IMR-90 (cell line): ENCODE results near the gene MNT. TPM values are rescaled to one million over a fixed set of nuclear protein-coding genes. Genes with fewer than 3 reads are reported as not detected.
A peak's percentile ranks its signal among the peaks of the same experiment; 100 is the strongest.

Experiments
- ATAC-seq: fragments of 200-7000 bp; cut with Tn5 transposase; 2 replicates; pipeline ENCODE4 v1.9.1; 2020; ENCODE audit warnings: low read depth, mild to moderate bottlenecking, moderate library complexity
- BruUV-seq: library from RNA; stranded (reverse); fragments of 400-500 nt; replicated peaks from 2 replicates; lab custom pipeline; 2021; lab: Mats Ljungman, UMichigan
- CTCF ChIA-PET: fragments of 300-600 bp; formaldehyde crosslinking; extraction: SDS; loops from one replicate; lab custom pipeline; 2021; ENCODE audit warnings: antibody characterized with exemption; lab: Yijun Ruan, JAX
- POLR2A ChIA-PET: fragments of 300-600 bp; sonication (Branson Sonifier 250); formaldehyde crosslinking; loops from one replicate; lab custom pipeline; 2022; ENCODE audit warnings: antibody characterized with exemption; ENCODE audit not compliant: unreplicated experiment; lab: Charles Lee
- DNase-seq: peaks from one replicate; pipeline ENCODE4 v3.0.0; 2013
- H2AFZ ChIP-seq: replicated peaks from 2 replicates; pipeline ENCODE3; 2013; ENCODE audit warnings: low read length, mild to moderate bottlenecking; ENCODE audit not compliant: poor library complexity
- H2AK5ac ChIP-seq: 2 replicates; pipeline ENCODE4 v1.6.1; 2013; ENCODE audit warnings: low read depth, low read length, inconsistent platforms
- H2AK9ac ChIP-seq: replicated peaks from 2 replicates; pipeline ENCODE3; 2013; ENCODE audit warnings: mild to moderate bottlenecking, low read depth, low read length, moderate library complexity; ENCODE audit not compliant: poor library complexity
- H2BK120ac ChIP-seq: 2 replicates; pipeline ENCODE4 v1.6.1; 2013; ENCODE audit warnings: low read depth, low read length, inconsistent platforms
- H2BK15ac ChIP-seq: 3 replicates; pipeline ENCODE4 v1.6.1; 2013; ENCODE audit warnings: low read depth, low read length, inconsistent platforms
- H2BK20ac ChIP-seq: 2 replicates; pipeline ENCODE4 v1.6.1; 2013; ENCODE audit warnings: low read depth, mild to moderate bottlenecking, inconsistent platforms, low read length, moderate library complexity
- H2BK5ac ChIP-seq: 2 replicates; pipeline ENCODE4 v1.6.1; 2013; ENCODE audit warnings: mild to moderate bottlenecking, low read depth, low read length, inconsistent platforms; ENCODE audit not compliant: poor library complexity, severe bottlenecking
- H3K14ac ChIP-seq: replicated peaks from 2 replicates; pipeline ENCODE4 v1.6.1; 2013; ENCODE audit warnings: low read depth, low read length, inconsistent platforms
- H3K18ac ChIP-seq: 2 replicates; pipeline ENCODE4 v1.6.1; 2013; ENCODE audit warnings: low read depth, low read length, control low read depth
- H3K23ac ChIP-seq: 2 replicates; pipeline ENCODE4 v1.6.1; 2013; ENCODE audit warnings: low read depth, low read length, inconsistent platforms
- H3K27ac ChIP-seq: 2 replicates; pipeline ENCODE4 v1.5.1; 2013; ENCODE audit warnings: mild to moderate bottlenecking, control low read depth, low read length; ENCODE audit not compliant: insufficient read depth
- H3K27me3 ChIP-seq: 2 replicates; pipeline ENCODE4 v1.6.1; 2013; ENCODE audit warnings: low read length; ENCODE audit not compliant: control insufficient read depth, insufficient read depth
- H3K36me3 ChIP-seq: 2 replicates; pipeline ENCODE4 v1.6.1; 2013; ENCODE audit warnings: low read length, mixed read lengths; ENCODE audit not compliant: control insufficient read depth, insufficient read depth
- H3K4ac ChIP-seq: 2 replicates; pipeline ENCODE4 v1.6.1; 2013; ENCODE audit warnings: low read depth, low read length, inconsistent platforms
- H3K4me1 ChIP-seq: 2 replicates; pipeline ENCODE4 v1.6.1; 2013; ENCODE audit warnings: low read length, mixed read lengths; ENCODE audit not compliant: control insufficient read depth, insufficient read depth
- H3K4me2 ChIP-seq: 2 replicates; pipeline ENCODE4 v1.6.1; 2013; ENCODE audit warnings: low read depth, mild to moderate bottlenecking, control low read depth, low read length, moderate library complexity
- H3K4me3 ChIP-seq: 2 replicates; pipeline ENCODE4 v1.5.1; 2013; ENCODE audit warnings: low read depth, mild to moderate bottlenecking, control low read depth, low read length, moderate library complexity; ENCODE audit not compliant: insufficient read depth
- H3K56ac ChIP-seq: 2 replicates; pipeline ENCODE4 v1.6.1; 2013; ENCODE audit warnings: low read length, inconsistent platforms; ENCODE audit not compliant: insufficient read depth; ENCODE audit errors: extremely low read depth
- H3K79me1 ChIP-seq, 2 experiments: 2 replicates each; pipeline ENCODE4 v1.6.1; 2013; ENCODE audit warnings: low read length in 2 of 2, inconsistent platforms in 1 of 2, low read depth in 1 of 2
- H3K9ac ChIP-seq: 2 replicates; pipeline ENCODE4 v1.6.1; 2013; ENCODE audit warnings: low read depth, low read length, control low read depth
- H3K9me1 ChIP-seq: 2 replicates; pipeline ENCODE4 v1.6.1; 2013; ENCODE audit warnings: low read length, inconsistent platforms; ENCODE audit not compliant: insufficient read depth
- H3K9me3 ChIP-seq: 2 replicates; pipeline ENCODE4 v1.6.1; 2013; ENCODE audit warnings: low read length; ENCODE audit not compliant: control insufficient read depth, insufficient read depth
- H4K20me1 ChIP-seq: 2 replicates; pipeline ENCODE4 v1.6.1; 2013; ENCODE audit warnings: low read length, inconsistent platforms; ENCODE audit not compliant: insufficient read depth
- H4K5ac ChIP-seq: 2 replicates; pipeline ENCODE4 v1.6.1; 2013; ENCODE audit warnings: mild to moderate bottlenecking, low read depth, low read length, control low read depth
- H4K8ac ChIP-seq, 2 experiments: 2 replicates each; pipeline ENCODE4 v1.6.1; 2013; ENCODE audit warnings: low read depth in 2 of 2, low read length in 2 of 2, control low read depth in 1 of 2, inconsistent platforms in 1 of 2
- H4K91ac ChIP-seq: 2 replicates; pipeline ENCODE4 v1.6.1; 2013; ENCODE audit warnings: low read depth, low read length, inconsistent platforms; ENCODE audit not compliant: insufficient read depth
- BHLHE40 ChIP-seq: fragments of 150-350 bp; IDR thresholded peaks from 2 replicates; pipeline ENCODE4 v1.6.1; 2016; ENCODE audit warnings: mild to moderate bottlenecking, low read depth, low read length
- CEBPB ChIP-seq: IDR thresholded peaks from 2 replicates; pipeline ENCODE4 v1.6.1; 2012; ENCODE audit warnings: low read depth, low read length, improper control_type of control experiment
- CHD1 ChIP-seq: IDR thresholded peaks from 2 replicates; pipeline ENCODE4 v1.6.1; 2012; ENCODE audit warnings: low read depth, low read length, improper control_type of control experiment
- FOS ChIP-seq: fragments of 150-350 bp; IDR thresholded peaks from 2 replicates; pipeline ENCODE4 v1.6.1; 2016; ENCODE audit warnings: low read depth, low read length
- MAFK ChIP-seq: IDR thresholded peaks from 2 replicates; pipeline ENCODE4 v1.6.1; 2012; ENCODE audit warnings: low read depth, low read length, improper control_type of control experiment
- MAZ ChIP-seq: IDR thresholded peaks from 2 replicates; pipeline ENCODE4 v1.6.1; 2012; ENCODE audit warnings: low read depth, mild to moderate bottlenecking, low read length, improper control_type of control experiment, moderate library complexity, borderline replicate concordance
- MXI1 ChIP-seq: IDR thresholded peaks from 2 replicates; pipeline ENCODE4 v1.6.1; 2012; ENCODE audit warnings: low read depth, mild to moderate bottlenecking, low read length, moderate library complexity, borderline replicate concordance
- NFE2L2 ChIP-seq: fragments of 150-350 bp; IDR thresholded peaks from 2 replicates; pipeline ENCODE4 v1.6.1; 2016; ENCODE audit warnings: low read depth, mild to moderate bottlenecking, low read length
- POLR2A ChIP-seq: IDR thresholded peaks from 2 replicates; pipeline ENCODE4 v1.6.1; 2012; ENCODE audit warnings: mild to moderate bottlenecking, low read depth, low read length
- RAD21 ChIP-seq: IDR thresholded peaks from 2 replicates; pipeline ENCODE4 v1.6.1; 2012; ENCODE audit warnings: low read length, improper control_type of control experiment
- RCOR1 ChIP-seq: IDR thresholded peaks from 2 replicates; pipeline ENCODE4 v1.6.1; 2012; ENCODE audit warnings: mild to moderate bottlenecking, low read length, improper control_type of control experiment; ENCODE audit not compliant: insufficient replicate concordance
- RFX5 ChIP-seq: IDR thresholded peaks from 2 replicates; pipeline ENCODE4 v1.8.0; 2012; ENCODE audit warnings: low read depth, mild to moderate bottlenecking, low read length, moderate library complexity
- SMC3 ChIP-seq: fragments of 150-350 bp; IDR thresholded peaks from 2 replicates; pipeline ENCODE4 v1.6.1; 2016; ENCODE audit warnings: low read depth, mild to moderate bottlenecking, antibody characterized with exemption, low read length, moderate library complexity
- WGBS, 2 experiments: methylation state at CpG; one replicate each; pipeline versions ENCODE4 v1.1.5 to v1.1.7; 2013; ENCODE audit warnings: missing lambda C conversion rate in 2 of 2; ENCODE audit not compliant: insufficient read length in 1 of 2; ENCODE audit errors: extremely low coverage in 2 of 2; 5-methylcytosine and 5-hydroxymethylcytosine counted together
- dilution Hi-C: fragments of 300-500 bp; cut with HindIII; formaldehyde crosslinking; loops from one replicate; pipeline ENCODE4 v1.14.3; 2018; ENCODE audit warnings: low sequenced_read_pairs; ENCODE audit not compliant: unreplicated experiment
- in situ Hi-C: fragments of 300-500 bp; cut with MboI; formaldehyde crosslinking; loops from 3 replicates; pipeline ENCODE4 v1.14.3; 2019; ENCODE audit warnings: low sequenced_read_pairs, inconsistent platforms, mixed read lengths
- intact Hi-C: fragments of 100-400 bp; cut with micrococcal nuclease; formaldehyde crosslinking; loops from 2 replicates; pipeline ENCODE4 v1.10.0; 2022
- polyA plus RNA-seq, 3 experiments: library from polyadenylated mRNA; depleted of rRNA; stranded (reverse); fragments of >200 nt; gene quantifications; 2 replicates each; pipeline ENCODE4 v1.2.3, GENCODE V29; 2012; ENCODE audit warnings: low replicate concordance in 1 of 3
- total RNA-seq: library from RNA; depleted of rRNA; stranded (reverse); fragments of >200 nt; gene quantifications from 2 replicates; pipeline ENCODE4 v1.2.3, GENCODE V29; 2012
- TF ChIP-seq, protein P1 (sequence below): conservative IDR thresholded peaks from 2 replicates; pipeline ENCODE4 v1.5.1; 2012; ENCODE audit warnings: mild to moderate bottlenecking, low read depth, low read length, improper control_type of control experiment
- TF ChIP-seq, protein P2 (sequence below): fragments of 150-350 bp; IDR thresholded peaks from 2 replicates; pipeline ENCODE4 v1.6.1; 2016; ENCODE audit warnings: low read depth, mild to moderate bottlenecking, low read length, moderate library complexity, borderline replicate concordance
- TF ChIP-seq, protein P3 (sequence below): fragments of 150-350 bp; IDR thresholded peaks from 2 replicates; pipeline ENCODE4 v1.6.1; 2017; ENCODE audit warnings: mild to moderate bottlenecking, antibody characterized with exemption, low read length, low read depth

Gene MNT
- total and polyA plus RNA-seq, 2 of the 4 experiments (the other 2 are of a cell fraction) = 1.4 to 8.3 TPM

DNA sequence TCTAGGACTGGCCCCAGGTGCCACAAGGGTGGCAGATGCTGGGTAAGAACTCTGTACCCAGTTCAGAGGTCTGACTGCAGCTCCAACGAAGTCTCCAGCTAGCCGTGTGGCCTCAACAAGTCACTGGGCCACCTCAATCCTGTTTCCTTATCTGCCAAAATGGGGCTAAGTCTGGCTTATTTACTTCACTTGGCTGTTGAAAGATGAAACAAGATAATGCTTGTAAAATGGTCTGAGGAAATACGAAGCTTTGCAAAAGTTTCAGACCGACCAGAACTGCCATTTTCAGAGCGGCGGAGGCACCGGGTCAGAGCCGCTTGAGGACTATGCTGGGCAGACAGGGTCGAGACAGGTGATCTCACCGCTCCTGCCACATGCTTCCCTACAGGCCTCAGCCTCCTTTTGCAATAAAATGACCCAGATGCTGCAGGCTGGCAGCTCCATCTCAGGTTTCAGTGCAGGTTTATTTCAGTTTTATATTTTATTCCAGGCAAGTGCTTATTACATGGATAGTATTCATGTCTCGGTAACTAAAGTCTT is 17.2 kb downstream of the MNT start:
- Histone ChIP-seq H3K4me3 (no peak overlapping the region), H4K20me1 (peaks cover 13% of the 10 kb centered on the region), H4K5ac (no peak overlapping the region), H4K8ac (no peak overlapping the region; a peak in 1 of 4 replicates), H3K4me2 (no peak overlapping the region), H3K56ac (no peak overlapping the region), H3K4ac (peak overlapping the region; percentile 63; the same call in 1 of the 2 replicates), H2AK5ac (no peak overlapping the region), H3K9me3 (no peaks in the 10 kb centered on the region), H3K79me1 (peaks cover 3 to 9% of the 10 kb centered on the region in 2 experiments; a peak in 2 of 4 replicates), H2BK5ac (no peak overlapping the region), H3K9ac (no peak overlapping the region), H4K91ac (no peak overlapping the region), H2BK20ac (no peak overlapping the region), H2AFZ (no peak overlapping the region), H2BK120ac (no peak overlapping the region), H3K23ac (no peak overlapping the region), H2AK9ac (peak overlapping the region; percentile 96), H3K27me3 (no peaks in the 10 kb centered on the region), H3K14ac (no peak overlapping the region), H3K27ac (no peak overlapping the region), H3K18ac (no peak overlapping the region), H3K4me1 (peaks cover 2% of the 10 kb centered on the region; the same call in 1 of the 2 replicates), H3K9me1 (no peaks in the 10 kb centered on the region), H3K36me3 (peaks cover 51% of the 10 kb centered on the region), H2BK15ac (no peak overlapping the region)
- no TSS peak for BruUV-seq
- dilution Hi-C loops = no loop called here
- ATAC-seq (no peak), DNase-seq (no peak)
- intact Hi-C loops = loop anchor here (2.0 kb wide), 1 partner anchor 75 kb away; no protein-coding TSS in a partner anchor
- POLR2A ChIA-PET = no interaction called here
- no peak for TF ChIP-seq FOS
- TF ChIP-seq RFX5 = no peak
- no peak for TF ChIP-seq RAD21
- TF ChIP-seq NFE2L2 = no peak
- TF ChIP-seq, protein P1, sequence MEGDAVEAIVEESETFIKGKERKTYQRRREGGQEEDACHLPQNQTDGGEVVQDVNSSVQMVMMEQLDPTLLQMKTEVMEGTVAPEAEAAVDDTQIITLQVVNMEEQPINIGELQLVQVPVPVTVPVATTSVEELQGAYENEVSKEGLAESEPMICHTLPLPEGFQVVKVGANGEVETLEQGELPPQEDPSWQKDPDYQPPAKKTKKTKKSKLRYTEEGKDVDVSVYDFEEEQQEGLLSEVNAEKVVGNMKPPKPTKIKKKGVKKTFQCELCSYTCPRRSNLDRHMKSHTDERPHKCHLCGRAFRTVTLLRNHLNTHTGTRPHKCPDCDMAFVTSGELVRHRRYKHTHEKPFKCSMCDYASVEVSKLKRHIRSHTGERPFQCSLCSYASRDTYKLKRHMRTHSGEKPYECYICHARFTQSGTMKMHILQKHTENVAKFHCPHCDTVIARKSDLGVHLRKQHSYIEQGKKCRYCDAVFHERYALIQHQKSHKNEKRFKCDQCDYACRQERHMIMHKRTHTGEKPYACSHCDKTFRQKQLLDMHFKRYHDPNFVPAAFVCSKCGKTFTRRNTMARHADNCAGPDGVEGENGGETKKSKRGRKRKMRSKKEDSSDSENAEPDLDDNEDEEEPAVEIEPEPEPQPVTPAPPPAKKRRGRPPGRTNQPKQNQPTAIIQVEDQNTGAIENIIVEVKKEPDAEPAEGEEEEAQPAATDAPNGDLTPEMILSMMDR = no peak
- no peak for TF ChIP-seq CHD1
- TF ChIP-seq MAFK = no peak
- TF ChIP-seq, protein P2, sequence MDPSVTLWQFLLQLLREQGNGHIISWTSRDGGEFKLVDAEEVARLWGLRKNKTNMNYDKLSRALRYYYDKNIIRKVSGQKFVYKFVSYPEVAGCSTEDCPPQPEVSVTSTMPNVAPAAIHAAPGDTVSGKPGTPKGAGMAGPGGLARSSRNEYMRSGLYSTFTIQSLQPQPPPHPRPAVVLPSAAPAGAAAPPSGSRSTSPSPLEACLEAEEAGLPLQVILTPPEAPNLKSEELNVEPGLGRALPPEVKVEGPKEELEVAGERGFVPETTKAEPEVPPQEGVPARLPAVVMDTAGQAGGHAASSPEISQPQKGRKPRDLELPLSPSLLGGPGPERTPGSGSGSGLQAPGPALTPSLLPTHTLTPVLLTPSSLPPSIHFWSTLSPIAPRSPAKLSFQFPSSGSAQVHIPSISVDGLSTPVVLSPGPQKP = no peak
- TF ChIP-seq BHLHE40 = no peak
- TF ChIP-seq, protein P3, sequence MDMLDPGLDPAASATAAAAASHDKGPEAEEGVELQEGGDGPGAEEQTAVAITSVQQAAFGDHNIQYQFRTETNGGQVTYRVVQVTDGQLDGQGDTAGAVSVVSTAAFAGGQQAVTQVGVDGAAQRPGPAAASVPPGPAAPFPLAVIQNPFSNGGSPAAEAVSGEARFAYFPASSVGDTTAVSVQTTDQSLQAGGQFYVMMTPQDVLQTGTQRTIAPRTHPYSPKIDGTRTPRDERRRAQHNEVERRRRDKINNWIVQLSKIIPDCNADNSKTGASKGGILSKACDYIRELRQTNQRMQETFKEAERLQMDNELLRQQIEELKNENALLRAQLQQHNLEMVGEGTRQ = no peak
- TF ChIP-seq MAZ = no peak
- no peak for TF ChIP-seq SMC3
- no peak for TF ChIP-seq RCOR1
- no peak for TF ChIP-seq CEBPB
- no peak for TF ChIP-seq MXI1
- no peak for TF ChIP-seq POLR2A
- in situ Hi-C loops = no loop called here
- CTCF ChIA-PET = interaction anchor here (0.6 to 3.2 kb wide), 5 partner anchors 8 to 75 kb away, joined by 3 to 64 read pairs (median 10); no protein-coding TSS in a partner anchor
- WGBS, 2 experiments = 75% methylated on average over 7 of the region's 11 CpGs; no CpG with 5 or more reads in 1 of the 2 experiments
